Measurements from ENCODE around the gene PRKCH.
"Not testable (repeated sequence)": the region's sequence is repeated elsewhere in the genome, so short reads cannot be mapped to it uniquely, and the experiment has no call there.

PRKCH gene

DNA sequence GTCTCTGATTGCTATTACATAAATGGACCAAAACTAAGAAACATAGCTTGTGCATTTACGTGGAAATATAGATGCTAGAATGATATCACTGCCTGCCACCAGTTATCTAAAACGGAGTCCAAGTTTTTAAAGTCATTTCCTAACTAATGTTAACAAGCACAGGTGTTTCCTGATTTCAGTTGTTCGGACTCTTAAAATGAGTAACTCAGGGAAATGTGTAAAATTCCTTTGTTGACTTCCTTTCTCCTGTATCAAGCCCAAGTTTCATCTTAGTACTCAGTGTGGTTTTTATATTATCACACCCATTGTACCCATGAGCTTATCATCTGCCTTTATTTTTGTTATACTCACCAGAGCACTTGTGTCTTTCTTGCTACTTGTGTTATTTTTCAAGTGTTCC, 13.2 kb upstream of the PRKCH start:
- DNase-seq (ENCODE audit: low spot score): no peak

DNA sequence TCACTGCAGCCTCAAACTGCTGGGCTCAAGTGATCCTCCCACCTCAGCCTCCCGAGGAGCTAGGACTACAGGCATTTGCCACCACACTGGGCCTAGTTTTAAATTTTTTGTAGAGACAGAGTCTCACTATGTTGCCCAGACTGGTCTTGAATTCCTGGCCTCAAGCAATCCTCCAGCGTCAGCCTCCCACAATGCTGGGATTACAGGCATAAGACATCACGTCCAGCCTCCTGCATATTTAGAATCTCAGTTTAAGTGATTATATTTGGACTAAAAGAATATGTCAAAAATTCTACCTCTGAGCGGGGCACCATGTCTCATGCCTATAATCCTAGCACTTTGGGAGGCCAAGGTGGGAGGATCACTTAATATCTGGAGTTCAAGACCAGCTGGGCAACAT, 12.7 kb upstream of the PRKCH start:
- DNase-seq (ENCODE audit: low spot score): not testable (repeated sequence)

DNA sequence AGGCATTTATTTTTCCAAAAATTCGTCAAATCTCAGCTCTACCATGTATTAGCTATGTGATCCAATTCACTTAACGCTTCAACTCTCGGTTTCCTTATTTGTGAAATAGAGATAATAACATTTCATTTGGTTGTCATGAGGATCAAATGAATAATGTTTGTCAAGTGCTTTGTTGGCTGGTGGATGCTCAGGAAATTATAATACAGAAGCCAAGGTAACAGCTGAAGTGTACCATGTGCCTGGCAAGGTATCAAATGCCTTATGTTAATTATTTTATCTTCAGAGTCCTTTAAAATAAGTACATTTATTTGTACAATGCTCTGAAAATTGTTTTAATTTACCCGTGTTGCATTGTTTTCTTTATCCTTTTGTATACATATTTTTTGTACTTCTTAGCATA, 6.1 kb upstream of the PRKCH start:
- no peak for DNase-seq (ENCODE audit: low spot score)

DNA sequence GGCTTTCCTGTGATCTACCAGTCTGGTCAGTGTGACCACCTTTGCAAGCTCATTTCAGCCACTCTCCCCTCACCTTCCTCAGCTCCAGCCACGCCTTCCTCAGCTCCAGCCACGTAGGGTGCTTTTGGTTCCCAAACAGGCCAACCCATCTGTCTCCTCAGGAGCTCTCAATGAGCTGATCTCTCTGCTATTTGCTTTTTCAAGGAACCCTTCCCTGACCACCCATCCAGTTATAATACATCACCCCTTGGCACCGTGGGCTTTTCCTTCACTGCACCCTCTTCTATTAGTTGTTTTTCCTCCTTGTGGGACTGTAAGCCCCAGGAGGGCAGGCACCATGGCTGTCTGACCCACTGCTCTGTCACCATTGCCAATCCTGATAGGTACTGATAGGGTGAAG, 2.3 kb upstream of the PRKCH start:
- DNase-seq (ENCODE audit: low spot score): no peak

GRCh38 chr14:61319706-61320105, 1.7 kb upstream of the PRKCH start:
- DNase-seq (ENCODE audit: low spot score): no peak

- not testable (repeated sequence) for DNase-seq (ENCODE audit: low spot score)
Measured at GRCh38 chr14:61320170-61320569, 1.2 kb upstream of the PRKCH start.

DNA sequence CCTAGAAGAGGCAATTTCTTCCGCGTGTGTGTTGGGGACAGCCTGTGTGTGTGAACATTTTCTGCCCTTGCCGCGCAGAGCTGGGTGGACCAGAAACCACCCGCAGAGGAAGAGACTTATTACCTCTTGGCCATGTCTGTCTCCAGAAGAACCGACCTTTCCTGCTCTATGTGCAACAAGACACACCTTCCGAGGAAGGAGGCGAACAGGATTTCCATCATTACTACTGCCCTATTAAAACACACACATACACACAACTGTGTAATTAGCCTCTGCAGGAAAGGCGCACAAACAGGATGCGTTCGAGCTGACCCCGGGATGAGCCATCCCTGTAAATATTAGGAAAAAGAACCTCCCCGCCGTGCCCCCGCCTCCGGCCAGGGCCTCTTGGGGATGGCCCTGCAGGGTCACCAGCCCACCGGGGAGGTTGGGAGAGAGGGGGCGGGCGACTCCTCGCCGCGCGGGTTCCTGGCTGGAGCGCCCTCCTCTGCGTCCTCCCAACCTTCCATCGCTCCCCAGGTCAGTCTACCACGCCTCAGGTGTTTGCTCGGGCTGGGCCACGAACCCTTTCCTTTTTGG, 484 bp upstream of the PRKCH start:
- DNase-seq (ENCODE audit: low spot score): no peak

- peak; percentile 52 for DNase-seq (ENCODE audit: low spot score)
Measured at GRCh38 chr14:61322011-61322798, 826 bp downstream of the PRKCH start.

GRCh38 chr14:61322799-61323290, 1.5 kb downstream of the PRKCH start:
- DNase-seq (ENCODE audit: low spot score): peak; percentile 46

DNA sequence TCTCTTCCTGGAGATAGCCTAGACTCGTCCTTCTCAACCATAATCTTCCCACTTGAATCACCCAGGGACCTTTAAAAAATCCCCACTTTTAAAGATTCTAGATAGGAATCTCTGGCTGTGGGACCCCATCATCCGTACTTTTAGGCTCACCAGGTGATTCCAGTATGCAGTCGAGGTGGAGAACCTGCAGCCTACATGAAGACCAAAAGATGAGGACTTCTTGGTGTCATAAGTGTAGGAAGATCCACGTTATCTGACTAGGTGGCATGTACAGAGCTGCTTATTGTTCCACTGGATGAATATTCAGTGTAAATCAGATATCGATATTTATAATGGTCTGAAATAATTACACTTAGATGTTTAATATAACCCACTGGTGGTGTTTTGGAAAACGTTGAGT, 2.6 kb downstream of the PRKCH start:
- no peak for DNase-seq (ENCODE audit: low spot score)

DNA sequence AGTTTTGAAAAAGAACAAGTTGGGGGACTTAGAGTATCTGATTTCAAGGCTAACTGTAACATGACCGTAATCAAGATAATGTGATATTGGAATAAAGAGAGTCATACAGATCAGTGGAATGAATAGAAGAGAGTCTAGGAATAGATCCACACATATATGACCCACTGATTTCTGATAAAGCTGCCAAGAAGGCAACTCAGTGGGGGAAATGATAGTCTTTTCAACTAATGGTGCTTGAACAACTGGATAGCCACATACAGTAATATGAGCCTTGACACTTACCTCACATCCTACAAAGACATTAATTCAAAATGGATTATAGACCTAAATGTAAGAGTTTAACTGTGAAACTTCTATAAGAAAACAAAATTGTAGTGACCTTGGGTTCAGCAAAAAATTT, 3.8 kb downstream of the PRKCH start:
- no peak for DNase-seq (ENCODE audit: low spot score)

DNA sequence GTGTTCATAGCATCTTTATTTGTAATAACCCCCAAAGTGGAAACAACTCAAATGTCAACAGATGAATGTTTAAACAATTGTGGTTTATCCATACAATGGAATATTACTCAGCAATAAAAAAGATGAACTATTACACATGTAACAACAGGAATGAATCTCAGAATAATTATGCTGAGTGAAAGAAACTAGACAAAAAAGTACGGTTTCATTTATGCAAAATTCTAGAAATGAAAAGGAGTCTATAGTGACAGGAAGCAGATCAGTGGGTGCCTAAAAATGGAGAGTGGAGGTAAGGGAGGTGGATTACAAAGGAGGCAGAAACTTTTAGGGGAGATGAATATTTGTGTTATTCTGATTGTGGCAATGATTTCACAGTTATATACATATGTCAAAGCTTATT, 4.8 kb downstream of the PRKCH start:
- DNase-seq (ENCODE audit: low spot score): no peak

GRCh38 chr14:61326847-61327246, 5.5 kb downstream of the PRKCH start:
- DNase-seq (ENCODE audit: low spot score): no peak

DNA sequence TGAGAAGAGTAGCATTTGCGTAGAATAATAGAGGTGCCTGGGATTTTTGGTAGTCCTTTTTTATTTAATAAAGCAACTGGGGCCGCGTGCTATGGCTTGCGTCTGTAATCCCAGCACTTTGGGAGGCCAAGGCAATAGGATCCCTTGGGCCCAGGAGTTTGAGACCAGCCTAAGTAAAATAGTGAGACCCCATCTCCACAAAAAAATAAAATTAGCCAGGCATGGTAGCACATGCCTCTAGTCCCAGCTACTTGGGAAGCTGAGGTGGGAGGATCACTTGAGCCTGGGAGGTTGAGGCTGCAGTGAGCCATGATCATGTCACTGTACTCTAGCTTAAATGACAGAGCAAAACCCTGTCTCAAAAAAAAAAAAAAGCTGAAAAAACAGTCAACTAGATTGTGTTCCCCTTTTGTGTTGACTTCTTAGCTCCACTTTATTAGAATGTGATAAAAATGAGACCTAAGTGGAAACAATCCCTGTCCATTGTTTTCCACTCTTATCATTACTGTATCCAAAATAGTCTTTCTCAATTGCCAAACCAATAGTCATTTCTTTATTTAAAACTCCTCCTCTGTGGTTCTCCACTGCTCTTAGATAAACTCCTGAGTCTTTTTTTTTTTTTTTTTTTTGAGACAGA, 7.4 kb downstream of the PRKCH start:
- DNase-seq (ENCODE audit: low spot score): no peak

- no peak for DNase-seq (ENCODE audit: low spot score)
Measured at GRCh38 chr14:61329478-61330051, 8.2 kb downstream of the PRKCH start.

DNA sequence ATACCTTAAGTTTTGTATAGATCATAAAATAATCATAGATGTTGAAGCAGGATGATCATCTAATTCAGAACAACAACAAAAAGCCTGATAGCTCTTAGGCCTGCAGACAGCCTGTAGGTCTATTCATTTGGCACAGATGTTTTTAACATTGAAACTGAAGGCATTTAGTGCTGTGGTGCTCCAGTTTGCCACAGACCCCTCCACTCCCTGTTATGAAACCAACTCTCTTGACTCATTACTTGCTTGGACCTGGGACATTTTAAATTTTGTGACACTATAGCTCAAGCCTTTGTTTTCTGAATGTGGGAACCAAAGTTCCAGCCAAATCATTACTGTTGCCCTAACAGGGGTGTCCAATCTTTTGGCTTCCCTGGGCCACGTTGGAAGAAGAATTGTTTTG, 9.1 kb downstream of the PRKCH start:
- DNase-seq (ENCODE audit: low spot score): no peak

GRCh38 chr14:61331992-61332657, 10.7 kb downstream of the PRKCH start:
- DNase-seq (ENCODE audit: low spot score): no peak

DNA sequence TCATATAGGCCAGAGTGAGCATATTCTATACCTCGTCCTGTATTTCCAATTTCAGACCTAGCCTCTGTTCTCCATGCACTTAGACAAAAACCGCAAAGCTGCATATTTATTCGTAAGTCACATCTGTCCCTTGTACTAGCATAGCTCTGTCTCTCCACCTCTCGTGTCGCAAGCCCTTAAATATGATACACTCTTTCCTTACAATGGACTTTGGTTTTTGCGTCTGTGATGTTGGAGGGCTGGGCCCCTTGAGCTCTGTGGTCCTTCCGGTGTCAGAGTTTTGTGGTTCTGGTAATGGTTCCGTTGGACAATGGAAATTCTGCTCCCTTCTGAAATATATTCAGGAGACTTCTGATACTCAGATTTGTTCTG, 11.3 kb downstream of the PRKCH start:
- DNase-seq (ENCODE audit: low spot score): no peak

GRCh38 chr14:61333087-61333486, 11.7 kb downstream of the PRKCH start:
- no peak for DNase-seq (ENCODE audit: low spot score)

GRCh38 chr14:61334197-61334701, 12.9 kb downstream of the PRKCH start:
- no peak for DNase-seq (ENCODE audit: low spot score)

DNA sequence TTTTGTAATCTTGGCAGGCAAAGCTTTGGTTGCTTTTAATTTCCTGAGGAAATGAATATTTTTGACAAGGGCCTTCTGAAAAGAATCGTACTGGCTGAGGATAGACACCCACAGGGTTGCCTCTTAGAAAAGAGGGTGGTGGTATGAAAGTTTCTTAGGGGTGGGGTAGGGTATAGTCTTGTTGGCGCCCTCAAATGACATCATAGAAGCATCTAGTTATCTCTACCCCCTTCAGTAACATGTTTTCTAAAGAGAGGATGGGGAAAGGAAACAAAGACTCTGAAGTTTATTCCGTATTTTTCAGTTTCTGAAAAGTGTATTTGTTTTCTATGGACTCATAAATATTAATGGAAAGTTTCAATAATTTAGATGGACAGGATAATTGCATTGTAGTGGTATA, 13.7 kb downstream of the PRKCH start:
- DNase-seq (ENCODE audit: low spot score): no peak

GRCh38 chr14:61335671-61336275, 14.4 kb downstream of the PRKCH start:
- no peak for DNase-seq (ENCODE audit: low spot score)
